ENCODE results near the gene NCL.
"Not testable (repeated sequence)": the region's sequence is repeated elsewhere in the genome, so short reads cannot be mapped to it uniquely, and the experiment has no call there.

GRCh38 chr2:231404183-231404578 is 60.1 kb downstream of the NCL start:
- not testable (repeated sequence) for TF ChIP-seq CTCF (IDR thresholded peaks at IDR 0.05; ENCODE audit: poor library complexity, severe bottlenecking); SMC3 (conservative IDR thresholded peaks at IDR 0.05; ENCODE audit: poor library complexity); REST (IDR thresholded peaks at IDR 0.05; ENCODE audit: borderline replicate concordance); RAD21 (conservative IDR thresholded peaks at IDR 0.05); POLR2AphosphoS5 (IDR thresholded peaks at IDR 0.05); EP300 (conservative IDR thresholded peaks at IDR 0.05; ENCODE audit: poor library complexity, severe bottlenecking); EZH2 (IDR thresholded peaks at IDR 0.05; ENCODE audit: borderline replicate concordance, insufficient read depth, low read length, poor library complexity, severe bottlenecking); MXI1 (conservative IDR thresholded peaks at IDR 0.05; ENCODE audit: poor library complexity, severe bottlenecking); TAF1 (IDR thresholded peaks at IDR 0.05; ENCODE audit: low read depth)

All from neural cell (in vitro differentiated cells).